22Rv1 (cell line): Measurements from ENCODE around the gene SH2D5.

Source experiments
- CTCF ChIP-seq: fragments of 450-650 bp; IDR thresholded peaks from 2 replicates; pipeline ENCODE4 v1.5.1; 2017; ENCODE audit warnings: mild to moderate bottlenecking
- ZFX ChIP-seq: fragments of 450-650 bp; IDR thresholded peaks from 2 replicates; pipeline ENCODE4 v1.6.1; 2017; ENCODE audit warnings: antibody characterized with exemption, borderline replicate concordance

GRCh38 chr1:20684651-20685050 lies 47.9 kb downstream of the SH2D5 start:
- no peak for TF ChIP-seq CTCF
- no peak for TF ChIP-seq ZFX
